Activated T-helper 2 cell treated with anti-CD3 and anti-CD28 coated beads, Interferon-gamma antibody, Interleukin-2, Interleukin-4, amounts not matched to agents 10 μg/mL and 5 μg/mL and 100 μg/mL, durations not matched to agents 14 hours and 24 hours and 36 hours (primary cell): ENCODE measurements around the gene SRP68. TPM values are rescaled to one million over a fixed set of nuclear protein-coding genes. Genes with fewer than 3 reads are reported as not detected.
"Not testable (repeated sequence)": the region's sequence is repeated elsewhere in the genome, so short reads cannot be mapped to it uniquely, and the experiment has no call there.

Source experiments
- DNase-seq: peaks from one replicate; pipeline ENCODE4 v3.0.0; 2021; ENCODE audit warnings: low spot score
- H3K27ac Mint-ChIP-seq: one replicate; pipeline ENCODE4 v1.8.0; 2021; ENCODE audit warnings: mixed read lengths
- H3K27me3 Mint-ChIP-seq: one replicate; pipeline ENCODE4 v1.8.0; 2021; ENCODE audit warnings: low read depth, mixed read lengths
- H3K36me3 Mint-ChIP-seq: one replicate; pipeline ENCODE4 v1.8.0; 2021; ENCODE audit warnings: low read depth, mixed read lengths
- H3K4me1 Mint-ChIP-seq: one replicate; pipeline ENCODE4 v1.8.0; 2021; ENCODE audit warnings: low read depth, mixed read lengths
- H3K4me3 Mint-ChIP-seq: one replicate; pipeline ENCODE4 v1.8.0; 2021; ENCODE audit warnings: low read depth, mild to moderate bottlenecking, moderate library complexity, mixed read lengths
- H3K9me3 Mint-ChIP-seq: one replicate; pipeline ENCODE4 v1.8.0; 2021; ENCODE audit warnings: mixed read lengths
- intact Hi-C: fragments of 100-400 bp; cut with micrococcal nuclease; formaldehyde crosslinking; loops from one replicate; pipeline ENCODE4 v1.15.1; 2023
- total RNA-seq: library from RNA; stranded (reverse); gene quantifications from 2 replicates; pipeline ENCODE4 v1.2.3, GENCODE V29; 2022

The SRP68 gene
- total RNA-seq, 1 donor from 2014 or later, result 188 TPM

DNA sequence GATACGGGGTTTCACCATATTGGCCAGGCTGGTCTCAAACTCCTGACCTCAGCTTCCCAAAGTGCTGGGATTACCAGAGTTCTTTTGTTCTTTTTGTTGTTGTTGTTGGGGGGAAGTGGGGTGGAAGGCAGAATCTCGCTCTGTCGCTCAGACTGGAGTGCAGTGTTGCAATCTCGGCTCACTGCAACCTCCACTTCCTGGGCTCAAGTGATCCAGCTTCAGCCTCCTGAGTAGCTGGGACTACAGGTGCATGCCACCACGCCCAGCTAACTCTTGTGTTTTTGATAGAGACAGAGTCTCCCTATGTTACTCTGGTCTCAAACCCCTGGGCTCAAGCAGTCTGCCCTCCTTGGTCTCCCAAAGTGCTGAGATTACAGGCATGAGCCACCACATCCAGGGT, 6.1 kb upstream of the SRP68 start:
- Mint-ChIP-seq H3K27ac (peak overlapping the region; percentile 8), H3K27me3 (peaks cover 50% of the 10 kb centered on the region), H3K36me3 (peaks cover 13% of the 10 kb centered on the region), H3K4me1 (peaks cover 12% of the 10 kb centered on the region)
- intact Hi-C loops, result loop anchor here (10.0 kb wide), 1 partner anchor 294 kb away; the partner anchor contains the start of gene UNK
- H3K9me3 Mint-ChIP-seq, H3K4me3 Mint-ChIP-seq, DNase-seq: not testable (repeated sequence)

- Mint-ChIP-seq H3K27me3 (peaks cover 50% of the 10 kb centered on the region), H3K4me1 (peaks cover 12% of the 10 kb centered on the region), H3K4me3 (no peak overlapping the region), H3K27ac (no peak overlapping the region), H3K36me3 (peaks cover 13% of the 10 kb centered on the region), H3K9me3 (no peaks in the 10 kb centered on the region)
- intact Hi-C loops, result loop anchor here (10.0 kb wide), 1 partner anchor 293 kb away; the partner anchor contains the start of gene UNK
- no peak for DNase-seq
Measured at GRCh38 chr17:76077584-76078110, 5.3 kb upstream of the SRP68 start.

GRCh38 chr17:76076765-76077583, 4.7 kb upstream of the SRP68 start:
- no peak overlapping the region for H3K27ac Mint-ChIP-seq
- peaks cover 50% of the 10 kb centered on the region for H3K27me3 Mint-ChIP-seq
- DNase-seq, result peak; percentile 34
- H3K36me3 Mint-ChIP-seq, result peaks cover 13% of the 10 kb centered on the region
- peak overlapping the region; percentile 73 for H3K4me3 Mint-ChIP-seq
- H3K9me3 Mint-ChIP-seq, result no peaks in the 10 kb centered on the region
- H3K4me1 Mint-ChIP-seq, result peaks cover 12% of the 10 kb centered on the region
- intact Hi-C loops, result loop anchor here (10.0 kb wide), 1 partner anchor 292 kb away; the partner anchor contains the start of gene UNK

- peaks cover 50% of the 10 kb centered on the region for H3K27me3 Mint-ChIP-seq
- H3K4me1 Mint-ChIP-seq, result peaks cover 14% of the 10 kb centered on the region
- H3K27ac Mint-ChIP-seq, result no peak overlapping the region
- DNase-seq, result no peak
- peaks cover 16% of the 10 kb centered on the region for H3K36me3 Mint-ChIP-seq
- intact Hi-C loops, result loop anchor here (10.0 kb wide), 1 partner anchor 291 kb away; the partner anchor contains the start of gene UNK
- no peaks in the 10 kb centered on the region for H3K9me3 Mint-ChIP-seq
- H3K4me3 Mint-ChIP-seq, result peak overlapping the region; percentile 73
Measured at GRCh38 chr17:76076146-76076764, 3.9 kb upstream of the SRP68 start.

- Mint-ChIP-seq H3K4me1 (peaks cover 16% of the 10 kb centered on the region), H3K36me3 (peaks cover 20% of the 10 kb centered on the region), H3K9me3 (no peaks in the 10 kb centered on the region), H3K27me3 (peaks cover 50% of the 10 kb centered on the region), H3K4me3 (peak overlapping the region; percentile 61), H3K27ac (no peak overlapping the region)
- no peak for DNase-seq
- intact Hi-C loops, result loop anchor here (10.0 kb wide), 1 partner anchor 291 kb away; the partner anchor contains the start of gene UNK
Measured at GRCh38 chr17:76075364-76076145, 3.2 kb upstream of the SRP68 start.

DNA sequence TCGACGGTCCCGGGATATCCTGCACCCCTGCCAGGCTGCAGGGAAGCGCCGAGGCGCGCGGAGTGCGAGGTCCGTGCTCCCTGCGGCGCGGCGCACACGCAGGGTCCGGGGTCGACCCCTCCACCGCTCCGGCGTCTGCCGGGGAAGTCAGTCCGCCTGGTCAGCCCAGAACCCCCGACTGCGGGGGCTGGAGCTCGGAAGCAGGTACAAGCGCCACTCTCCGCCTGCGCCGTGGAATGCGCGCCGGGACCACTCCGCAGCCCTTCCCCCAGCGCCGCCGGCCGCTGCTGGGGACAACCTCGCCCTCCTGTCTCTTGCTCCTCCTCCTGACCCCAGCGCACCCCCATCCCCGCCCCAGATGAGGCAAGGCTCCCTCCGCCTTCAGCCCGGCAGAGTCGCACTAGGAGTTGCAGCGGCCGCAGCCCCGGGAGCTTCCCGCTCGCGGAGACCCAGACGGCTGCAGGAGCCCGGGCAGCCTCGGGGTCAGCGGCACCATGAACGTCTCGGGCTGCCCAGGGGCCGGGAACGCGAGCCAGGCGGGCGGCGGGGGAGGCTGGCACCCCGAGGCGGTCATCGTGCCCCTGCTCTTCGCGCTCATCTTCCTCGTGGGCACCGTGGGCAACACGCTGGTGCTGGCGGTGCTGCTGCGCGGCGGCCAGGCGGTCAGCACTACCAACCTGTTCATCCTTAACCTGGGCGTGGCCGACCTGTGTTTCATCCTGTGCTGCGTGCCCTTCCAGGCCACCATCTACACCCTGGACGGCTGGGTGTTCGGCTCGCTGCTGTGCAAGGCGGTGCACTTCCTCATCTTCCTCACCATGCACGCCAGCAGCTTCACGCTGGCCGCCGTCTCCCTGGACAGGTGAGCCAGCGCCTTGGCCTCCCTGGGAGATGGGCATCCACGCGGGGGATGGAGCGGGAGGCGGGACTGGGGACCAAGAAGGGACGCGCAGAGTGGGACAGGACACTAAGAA, 2.4 kb upstream of the SRP68 start, which contains the start of gene GALR2:
Gene GALR2, plus strand, starts transcription at position 392 of the 974 bp plus-strand sequence. Its CDS starts 103 bp downstream, at position 495.
- Mint-ChIP-seq H3K27me3 (peaks cover 50% of the 10 kb centered on the region), H3K4me3 (peak within 1 kb of the TSS; percentile 61), H3K4me1 (peaks cover 23% of the 10 kb centered on the region), H3K36me3 (peaks cover 29% of the 10 kb centered on the region), H3K27ac (no peak within 1 kb of the TSS), H3K9me3 (no peaks in the 10 kb centered on the region)
- DNase-seq, result no peak
- intact Hi-C loops, result loop anchor here (5.0 to 10.0 kb wide), 2 partner anchors 290 to 313 kb away; partner anchors contain the start of gene UNK

DNA sequence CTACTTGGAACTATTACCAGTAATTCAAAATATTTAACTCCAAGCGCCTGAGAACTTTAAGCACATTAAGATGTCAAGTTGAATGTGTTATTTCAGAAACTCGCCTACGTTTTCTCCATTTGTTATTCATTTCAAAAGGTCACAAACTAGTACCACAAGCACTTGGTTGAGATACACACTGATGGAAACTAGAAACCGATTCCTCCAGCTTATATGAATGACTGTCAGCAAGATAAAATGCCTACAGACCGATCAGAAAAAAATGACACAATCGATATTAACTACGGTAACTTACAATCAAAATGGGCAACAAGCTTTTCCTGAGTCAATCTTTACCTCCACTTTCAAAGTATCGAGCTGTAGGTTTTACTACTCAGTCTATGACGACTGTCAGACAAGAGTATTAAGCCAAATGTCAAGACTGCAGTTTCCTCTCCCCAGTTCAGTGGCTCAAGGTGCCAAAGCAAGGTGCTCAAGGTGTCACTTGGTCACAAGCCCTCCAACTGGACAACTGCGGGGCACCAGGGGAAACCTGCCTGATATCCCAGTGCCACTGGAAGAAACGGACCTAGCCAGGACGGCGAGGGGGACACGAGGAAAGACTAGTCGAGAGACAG, 678 bp downstream of the SRP68 start:
- Mint-ChIP-seq H3K27ac (peak overlapping the region; percentile 100), H3K9me3 (no peaks in the 10 kb centered on the region), H3K4me3 (peak overlapping the region; percentile 99), H3K27me3 (peaks cover 27% of the 10 kb centered on the region), H3K4me1 (peaks cover 24% of the 10 kb centered on the region), H3K36me3 (peaks cover 37% of the 10 kb centered on the region)
- intact Hi-C loops, result loop anchor here (2.0 to 10.0 kb wide), 5 partner anchors 31 to 316 kb away; partner anchors contain the start of genes EXOC7 and UNK
- no peak for DNase-seq

GRCh38 chr17:76065775-76066174, 6.5 kb downstream of the SRP68 start:
- Mint-ChIP-seq H3K27ac (no peak overlapping the region), H3K36me3 (peaks cover 81% of the 10 kb centered on the region), H3K4me1 (peaks cover 29% of the 10 kb centered on the region), H3K9me3 (no peaks in the 10 kb centered on the region), H3K27me3 (no peaks in the 10 kb centered on the region), H3K4me3 (no peak overlapping the region)
- intact Hi-C loops, result no loop called here
- no peak for DNase-seq

- no peaks in the 10 kb centered on the region for H3K9me3 Mint-ChIP-seq
- intact Hi-C loops, result no loop called here
- peak overlapping the region; percentile 68 for H3K27ac Mint-ChIP-seq
- H3K4me1 Mint-ChIP-seq, result peaks cover 20% of the 10 kb centered on the region
- peaks cover 82% of the 10 kb centered on the region for H3K36me3 Mint-ChIP-seq
- H3K4me3 Mint-ChIP-seq, result peak overlapping the region; percentile 55
- H3K27me3 Mint-ChIP-seq, result no peaks in the 10 kb centered on the region
- no peak for DNase-seq
Measured at GRCh38 chr17:76063875-76064546, 8.3 kb downstream of the SRP68 start.

GRCh38 chr17:76058264-76058663, 14.1 kb downstream of the SRP68 start:
- H3K9me3 Mint-ChIP-seq, intact Hi-C loops, H3K4me3 Mint-ChIP-seq, H3K27ac Mint-ChIP-seq, H3K4me1 Mint-ChIP-seq, DNase-seq, H3K27me3 Mint-ChIP-seq: not testable (repeated sequence)
- H3K36me3 Mint-ChIP-seq, result peaks cover 75% of the 10 kb centered on the region

DNA sequence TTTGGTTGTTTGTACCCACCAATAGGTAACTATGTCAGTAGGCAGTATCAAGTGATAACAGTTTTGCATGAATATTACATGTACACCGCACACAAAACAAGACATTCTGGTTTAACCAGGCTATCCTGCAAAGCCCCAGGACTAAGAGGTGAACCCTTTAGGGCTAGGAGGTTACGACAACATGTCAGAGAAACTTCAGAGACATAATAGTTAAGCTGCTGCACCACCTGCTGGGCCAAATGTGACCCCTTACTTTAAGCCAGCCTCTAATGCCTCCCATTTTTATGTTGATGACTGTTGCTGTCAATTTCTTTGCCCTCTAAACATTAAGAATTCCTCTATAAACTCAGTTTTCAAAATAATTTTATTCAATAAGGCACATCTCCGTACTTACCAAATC, 15.4 kb downstream of the SRP68 start:
- peaks cover 70% of the 10 kb centered on the region for H3K36me3 Mint-ChIP-seq
- intact Hi-C loops, result no loop called here
- no peaks in the 10 kb centered on the region for H3K27me3 Mint-ChIP-seq
- no peak overlapping the region for H3K4me3 Mint-ChIP-seq
- H3K4me1 Mint-ChIP-seq, result peaks cover 9% of the 10 kb centered on the region
- no peaks in the 10 kb centered on the region for H3K9me3 Mint-ChIP-seq
- H3K27ac Mint-ChIP-seq, result no peak overlapping the region
- no peak for DNase-seq
